A549 treated with GW870086 at 1 μM for 4 hours (cell line): ENCODE results near the gene ABHD14A. TPM values are rescaled to one million over a fixed set of nuclear protein-coding genes. Genes with fewer than 3 reads are reported as not detected.

Source experiments
- total RNA-seq: library from RNA; stranded (reverse); fragments of 200-300 nt; extraction: Qiagen RNA extraction; gene quantifications from 5 replicates; pipeline ENCODE4 v1.2.3, GENCODE V29; 2022; ENCODE audit warnings: low read depth

The ABHD14A gene
- 13.7 to 18.0 TPM (median 15.5 TPM) in 5 replicates for total RNA-seq

DNA sequence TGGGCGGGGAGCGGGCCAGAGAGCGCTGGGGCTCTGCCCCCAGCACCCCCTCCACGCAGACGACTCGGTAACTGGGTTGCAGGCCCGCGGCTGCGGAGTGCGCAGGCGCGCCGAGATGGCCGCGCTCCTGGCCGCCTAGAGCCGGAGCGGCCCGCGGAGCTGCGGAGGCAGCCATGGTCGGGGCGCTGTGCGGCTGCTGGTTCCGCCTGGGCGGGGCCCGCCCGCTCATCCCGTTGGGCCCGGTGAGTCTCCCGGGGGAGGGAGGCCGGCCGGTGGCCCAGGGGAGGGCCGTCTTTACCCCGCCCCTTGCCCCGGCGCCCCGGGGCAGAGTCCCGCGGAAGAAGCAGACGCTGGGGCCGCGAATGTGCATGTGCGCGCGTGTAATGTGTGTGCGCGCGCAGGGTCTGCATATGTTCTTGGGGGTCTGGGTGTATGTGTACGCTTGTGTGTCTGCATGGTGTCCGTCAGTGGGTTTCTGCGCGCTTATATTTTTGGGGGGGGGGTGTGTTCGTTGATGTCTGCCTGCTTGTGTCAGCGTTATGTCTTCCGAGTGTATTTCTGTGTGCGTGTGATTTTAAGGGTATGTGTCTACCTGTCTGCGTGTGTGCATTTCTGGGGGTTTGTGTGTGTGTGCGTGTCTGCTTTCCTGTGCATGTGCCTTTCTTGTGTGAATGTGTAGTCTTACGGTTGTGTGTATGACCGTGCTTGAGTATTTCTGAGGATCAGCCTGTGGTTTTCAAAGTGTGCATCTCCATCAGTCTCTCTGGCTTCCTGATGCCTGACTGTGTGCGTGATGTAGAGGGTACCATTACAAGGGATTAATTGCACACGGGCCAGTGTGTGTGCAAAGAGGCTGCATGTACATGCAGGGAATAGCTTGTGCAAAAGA is at the start of gene ABHD14A:
Gene ABHD14A, plus strand, starts transcription at position 102 of the 889 bp plus-strand sequence. Its CDS starts 72 bp downstream, at position 174.

DNA sequence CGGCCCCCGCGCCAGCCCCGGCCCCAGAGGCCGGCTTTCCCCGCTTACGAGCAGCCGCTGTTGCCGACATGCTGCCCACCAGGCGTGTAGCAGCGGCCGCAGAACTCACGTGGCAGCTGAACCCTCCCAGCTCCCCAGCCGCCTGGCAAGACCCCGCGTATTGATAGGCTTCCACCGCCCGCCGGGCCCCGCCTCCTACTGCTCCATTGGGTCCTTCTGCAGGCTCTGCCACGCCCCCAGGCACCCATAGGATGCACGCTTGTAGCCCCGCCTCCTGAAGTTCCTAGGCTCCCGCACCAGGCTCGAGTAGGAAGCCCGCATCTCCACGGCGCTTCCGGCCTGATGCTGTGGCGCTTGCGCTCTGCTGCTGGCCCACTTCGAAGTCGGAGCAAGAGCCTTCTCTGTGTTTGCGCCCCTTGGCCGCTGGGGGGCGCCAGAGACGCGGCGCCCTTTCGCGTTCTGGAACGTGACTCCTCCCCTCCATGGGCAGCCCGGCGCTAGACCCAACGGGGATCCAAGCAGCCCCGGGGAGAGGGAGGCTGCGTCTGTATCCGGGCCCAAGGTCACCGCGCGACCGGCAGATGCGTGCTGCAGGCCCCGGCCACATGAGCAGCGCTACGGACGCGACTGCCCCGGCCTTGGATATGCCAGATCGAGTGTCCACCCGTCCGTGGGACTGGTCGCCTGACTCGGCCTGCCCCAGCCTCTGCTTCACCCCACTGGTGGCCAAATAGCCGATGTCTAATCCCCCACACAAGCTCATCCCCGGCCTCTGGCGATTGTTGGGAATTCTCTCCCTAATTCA is 32.9 kb upstream of the ABHD14A start, which contains the start of the genes PARP3 and RRP9:
Gene PARP3, plus strand, starts transcription at position 566 of the 805 bp plus-strand sequence. CDS start 993 bp downstream, outside the sequence.
Gene RRP9, minus strand, starts transcription at position 107 of the 805 bp plus-strand sequence. Its CDS starts 37 bp downstream, at position 70.

DNA sequence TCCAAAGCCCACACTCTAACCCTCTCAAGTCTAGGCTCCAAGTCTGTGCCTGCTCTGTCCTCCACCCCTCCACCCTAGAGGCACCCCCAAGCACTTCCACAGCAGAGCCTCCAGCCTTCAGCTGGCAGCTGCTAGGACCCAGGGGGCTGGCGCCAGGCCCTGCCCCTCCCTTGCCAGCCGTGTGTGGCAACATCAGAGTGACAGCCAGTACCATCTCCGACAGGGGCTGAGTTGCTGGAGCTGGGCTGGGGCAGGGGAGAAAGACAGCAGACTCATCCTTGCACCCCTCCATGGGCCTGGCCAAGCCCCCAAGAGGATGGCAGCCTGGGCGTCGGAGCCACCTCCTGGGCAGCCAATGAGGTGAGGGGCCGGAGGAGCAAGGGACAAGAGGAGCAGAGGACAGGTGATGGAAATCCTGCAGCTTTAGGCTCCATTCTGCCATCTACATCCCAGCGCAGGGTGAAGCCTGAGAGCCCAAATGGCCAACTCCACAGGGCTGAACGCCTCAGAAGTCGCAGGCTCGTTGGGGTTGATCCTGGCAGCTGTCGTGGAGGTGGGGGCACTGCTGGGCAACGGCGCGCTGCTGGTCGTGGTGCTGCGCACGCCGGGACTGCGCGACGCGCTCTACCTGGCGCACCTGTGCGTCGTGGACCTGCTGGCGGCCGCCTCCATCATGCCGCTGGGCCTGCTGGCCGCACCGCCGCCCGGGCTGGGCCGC is 19.5 kb upstream of the ABHD14A start, which contains the start of gene GPR62:
Gene GPR62, plus strand, starts transcription at position 207 of the 718 bp plus-strand sequence. Its CDS starts 272 bp downstream, at position 479.

DNA sequence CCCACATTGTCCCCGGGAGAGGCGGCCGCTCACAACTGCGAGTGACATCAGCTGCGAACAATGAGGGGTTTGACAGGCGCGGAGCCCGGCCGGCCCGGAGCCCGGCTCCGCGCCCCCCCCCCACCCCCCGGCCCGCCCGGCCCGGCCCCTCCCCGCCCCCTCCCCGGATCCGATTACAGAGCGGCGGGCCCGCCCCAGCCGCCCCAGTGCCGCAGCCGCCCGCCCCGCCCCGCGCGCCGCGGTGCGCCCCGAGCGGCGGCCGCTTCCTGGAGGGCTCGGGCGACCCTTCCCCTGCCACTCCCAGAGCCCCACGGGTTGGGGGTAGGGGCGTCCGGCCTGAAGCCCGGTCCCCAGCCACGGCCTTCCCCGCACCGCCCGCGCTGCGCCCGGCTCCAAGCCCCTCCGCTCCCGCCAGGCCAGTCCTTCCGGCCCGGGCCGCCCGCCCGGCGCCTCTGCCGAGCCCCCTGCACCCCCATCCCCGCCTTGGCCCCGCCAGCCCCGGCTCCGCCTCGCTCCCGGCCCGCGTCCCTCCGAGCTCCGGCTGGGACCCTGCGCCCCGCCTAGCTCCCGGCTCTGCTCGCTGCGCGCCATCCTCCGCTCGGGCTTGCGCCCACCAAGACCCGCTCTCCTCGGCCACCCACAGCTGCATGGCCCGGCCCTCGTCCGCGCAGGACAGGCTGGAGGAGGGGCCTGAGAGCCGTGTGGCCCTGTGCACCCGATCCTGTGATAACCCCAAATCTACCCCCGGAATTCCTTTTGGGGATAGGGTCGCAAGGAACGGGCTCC is 7.3 kb upstream of the ABHD14A start, which contains the start of gene PCBP4:
Gene PCBP4, minus strand, starts transcription at position 71 of the 786 bp plus-strand sequence. CDS start 6,214 bp downstream, outside the sequence.

DNA sequence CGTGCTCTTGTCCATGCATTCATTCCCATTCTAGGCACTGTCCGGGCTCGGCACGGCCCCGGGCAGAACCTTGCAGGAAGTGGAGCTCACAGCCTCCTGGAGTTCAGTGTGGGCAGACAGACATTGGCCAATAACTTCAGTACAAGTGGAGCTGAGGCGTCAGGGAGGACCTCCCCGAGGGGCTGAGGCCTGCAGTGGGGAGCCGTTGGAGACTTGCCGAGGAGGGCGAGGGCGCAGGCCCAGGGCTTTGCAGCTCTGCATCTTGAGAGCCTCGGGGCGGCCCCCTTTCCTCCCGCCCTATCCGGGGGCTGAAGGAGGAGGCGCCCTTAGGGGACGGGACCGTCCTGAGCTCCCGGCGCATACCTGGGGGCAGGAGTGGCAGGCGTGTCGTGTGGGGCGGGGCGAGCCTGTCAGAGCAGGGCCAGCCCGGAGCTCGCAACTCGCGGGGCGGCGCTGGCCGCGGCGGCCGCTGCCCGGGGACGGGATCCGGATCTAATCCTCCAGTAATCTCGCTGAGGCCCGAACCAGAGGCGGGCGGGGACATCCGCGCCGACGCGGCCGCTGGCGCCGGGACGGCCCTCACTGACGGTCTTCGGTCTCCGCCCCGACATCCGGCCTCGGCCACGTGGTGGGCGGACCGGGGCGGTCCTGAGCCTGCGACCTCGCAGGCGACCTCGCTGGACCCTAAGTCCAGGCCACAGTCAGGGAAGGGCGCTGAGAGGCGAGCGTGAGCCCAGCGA is 8.1 kb downstream of the ABHD14A start, which contains the start of gene ACY1:
Gene ACY1, plus strand, starts transcription at position 698 of the 740 bp plus-strand sequence. CDS start 530 bp downstream, outside the sequence.

DNA sequence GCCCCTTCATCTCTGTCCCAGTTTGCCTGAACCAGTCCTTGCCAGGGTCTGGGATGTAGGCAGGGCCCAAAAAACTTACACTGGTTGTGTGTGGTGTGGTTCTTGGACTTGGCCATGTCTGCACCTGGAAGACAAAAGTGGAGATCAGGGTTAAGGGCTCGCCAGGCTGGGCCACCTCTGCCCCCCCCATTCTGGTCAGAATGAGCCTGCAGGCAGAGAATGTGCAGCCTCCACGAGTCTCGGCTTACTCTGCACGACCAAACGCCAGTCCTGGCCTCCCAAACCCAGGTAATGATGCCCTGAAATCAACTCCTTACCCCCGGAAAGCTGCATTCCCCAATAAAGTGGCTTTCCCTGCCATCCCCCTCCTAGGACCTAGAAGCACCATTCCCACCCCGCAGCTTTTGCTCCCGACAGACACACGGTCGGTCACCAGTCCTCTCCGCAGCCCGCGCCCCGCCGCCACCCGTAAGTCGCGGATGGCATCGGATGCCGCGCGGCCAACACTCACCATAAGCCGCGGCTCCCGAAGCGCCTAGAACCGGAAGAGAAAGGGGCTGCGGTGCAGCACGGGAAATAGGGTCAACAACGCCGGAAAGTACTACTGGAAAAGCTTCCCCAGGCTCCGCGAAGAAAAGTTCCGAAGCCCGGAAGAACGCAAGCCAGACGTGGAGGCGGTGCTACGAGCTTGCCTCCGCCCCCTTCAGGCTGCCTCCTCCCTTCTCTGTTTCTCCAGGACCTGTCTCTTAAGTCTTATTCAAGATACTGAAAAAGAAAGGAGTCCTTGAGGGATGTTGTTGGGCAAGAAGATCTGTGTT is 20.7 kb downstream of the ABHD14A start, which contains the start of gene RPL29:
Gene RPL29, minus strand, starts transcription at position 550 of the 818 bp plus-strand sequence. Its CDS starts 434 bp downstream, at position 116.

Other genes starting within 250 kb of the ABHD14A start
- not detected in 5 replicates for gene IQCF6, start 195.8 kb upstream of the ABHD14A start, total RNA-seq
- gene IQCF2, start 113.4 kb upstream of the ABHD14A start, total RNA-seq: not detected in 5 replicates
- gene IQCF5, start 99.5 kb upstream of the ABHD14A start, total RNA-seq: not detected in 5 replicates
- not detected in 5 replicates for gene IQCF1, start 71.7 kb upstream of the ABHD14A start, total RNA-seq
- 39.3 to 48.3 TPM (median 43.6 TPM) in 5 replicates for gene RRP9, start 33.2 kb upstream of the ABHD14A start, total RNA-seq
- 7.3 to 11.8 TPM (median 9.1 TPM) in 5 replicates for gene PARP3, start 32.7 kb upstream of the ABHD14A start, total RNA-seq
- not detected in 5 replicates for gene GPR62, start 19.7 kb upstream of the ABHD14A start, total RNA-seq
- gene PCBP4, start 7.6 kb upstream of the ABHD14A start, total RNA-seq: 10.2 to 14.0 TPM (median 12.7 TPM) in 5 replicates
- 25.1 to 33.8 TPM (median 31.8 TPM) in 5 replicates for gene ABHD14B, start 1.0 kb upstream of the ABHD14A start, total RNA-seq
- 22.5 to 29.0 TPM (median 23.4 TPM) in 5 replicates for gene ACY1, start 8.5 kb downstream of the ABHD14A start, total RNA-seq
- gene RPL29, start 20.8 kb downstream of the ABHD14A start, total RNA-seq: 1,309 to 1,553 TPM (median 1,319 TPM) in 5 replicates
- 21.2 to 25.0 TPM (median 23.4 TPM) in 5 replicates for gene DUSP7, start 81.5 kb downstream of the ABHD14A start, total RNA-seq
- 15.4 to 19.3 TPM (median 17.3 TPM) in 5 replicates for gene POC1A, start 179.4 kb downstream of the ABHD14A start, total RNA-seq
- gene ALAS1, start 223.1 kb downstream of the ABHD14A start, total RNA-seq: 46.5 to 53.1 TPM (median 49.8 TPM) in 5 replicates